Dedifferentiated amniotic fluid mesenchymal stem cell (primary cell): ENCODE data around the gene TMEM269.

Experiments
- DNase-seq: peaks from one replicate; pipeline ENCODE4 v3.0.0-alpha.2; 2016; ENCODE audit errors: extremely low spot score

The TMEM269 gene

GRCh38 chr1:42784946-42785693 is at the start of gene TMEM269:
Gene TMEM269, plus strand, starts transcription at chr1:42784991. Its CDS starts 4,903 bp downstream, at chr1:42789894.
- DNase-seq, result no peak

- no peak for DNase-seq
Measured at GRCh38 chr1:42735056-42735455, 49.7 kb upstream of the TMEM269 start.

- no peak for DNase-seq
Measured at GRCh38 chr1:42735477-42736105, 49.2 kb upstream of the TMEM269 start.

GRCh38 chr1:42736152-42736551 is 48.6 kb upstream of the TMEM269 start:
- no peak for DNase-seq

DNA sequence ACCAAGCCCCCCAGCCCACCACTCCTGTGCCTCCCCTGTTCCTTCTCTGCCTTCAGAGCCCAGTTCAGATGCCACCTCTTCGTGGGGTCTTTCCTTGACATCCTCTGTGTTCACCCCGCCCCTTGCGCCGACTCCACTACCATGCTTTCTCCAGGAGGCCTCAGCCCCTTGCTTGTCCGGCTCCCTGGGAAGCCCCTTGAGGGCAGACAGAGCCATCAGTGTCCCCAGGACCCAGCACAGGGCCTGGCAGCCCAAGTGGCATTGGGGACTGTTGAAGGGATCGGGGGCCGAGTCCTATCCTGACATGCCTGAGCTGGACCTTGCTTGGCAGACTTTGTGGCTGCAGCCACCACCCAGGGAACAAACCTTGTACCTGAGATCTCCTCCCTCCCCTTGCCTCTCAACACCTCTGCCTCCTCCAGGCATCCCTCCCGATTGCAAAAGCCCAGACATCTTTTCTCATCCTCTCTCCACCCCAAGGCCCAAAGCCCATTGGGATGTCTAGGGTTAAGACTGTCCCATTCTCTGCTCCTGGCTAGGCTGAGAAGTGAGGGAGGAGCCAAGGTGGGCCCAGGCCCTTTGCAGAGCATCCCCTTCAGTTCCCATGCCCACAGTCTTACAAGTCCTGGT is 48.1 kb upstream of the TMEM269 start:
- no peak for DNase-seq

DNA sequence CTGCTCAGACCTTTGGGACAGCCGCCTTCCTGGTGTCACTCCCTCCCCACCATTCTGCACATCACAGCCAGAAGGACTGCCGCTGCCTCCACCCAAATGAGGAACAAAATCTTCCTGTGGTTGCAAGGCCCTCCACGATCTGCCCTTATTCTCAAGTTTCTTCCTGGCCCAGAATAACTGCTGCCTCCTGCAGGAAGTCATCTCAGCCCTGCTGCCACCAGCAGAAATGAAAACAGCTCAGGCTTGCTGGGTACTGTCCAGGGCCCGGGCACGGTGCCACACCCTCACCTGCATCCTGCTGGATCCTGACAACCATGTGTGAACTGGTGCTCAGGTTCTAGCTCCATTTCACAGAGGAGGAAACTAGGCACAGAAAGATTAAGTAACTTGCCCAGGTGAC is 47.5 kb upstream of the TMEM269 start:
- no peak for DNase-seq

DNA sequence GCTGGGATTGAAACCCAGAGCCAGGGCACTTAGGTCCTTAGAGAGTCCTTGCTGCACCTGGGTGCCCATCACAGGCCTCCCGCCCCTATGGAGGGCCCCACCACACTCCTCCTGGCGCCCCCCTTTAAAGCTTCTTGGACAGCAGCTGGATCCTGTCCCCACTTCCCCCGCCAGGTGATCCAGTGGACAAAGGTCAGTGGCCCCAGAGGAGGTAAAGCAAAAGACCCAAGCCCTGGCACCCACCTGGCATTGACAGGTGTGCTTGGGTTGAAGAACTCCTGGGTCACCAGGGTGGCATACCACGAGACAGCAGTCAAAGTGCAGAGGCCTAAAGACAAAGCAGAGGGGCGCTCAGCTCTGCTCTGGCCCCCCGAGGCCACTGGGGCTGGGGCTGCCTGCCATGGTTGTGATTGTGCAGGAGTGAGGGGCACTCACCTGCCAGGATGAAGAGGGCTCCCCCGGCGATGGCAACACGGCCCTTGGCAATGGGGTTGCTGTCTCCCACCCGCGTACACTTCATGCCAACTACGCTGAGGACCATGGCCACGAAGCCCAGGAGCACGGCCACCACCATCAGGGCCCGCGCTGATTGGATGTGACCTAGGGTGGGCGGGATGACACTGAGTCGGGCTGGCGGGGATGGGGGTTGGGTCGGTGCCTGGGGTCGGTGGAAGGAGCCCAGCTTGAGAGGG is 46.7 kb upstream of the TMEM269 start:
- no peak for DNase-seq

GRCh38 chr1:42738678-42739226 is 46.0 kb upstream of the TMEM269 start:
- DNase-seq, result no peak

DNA sequence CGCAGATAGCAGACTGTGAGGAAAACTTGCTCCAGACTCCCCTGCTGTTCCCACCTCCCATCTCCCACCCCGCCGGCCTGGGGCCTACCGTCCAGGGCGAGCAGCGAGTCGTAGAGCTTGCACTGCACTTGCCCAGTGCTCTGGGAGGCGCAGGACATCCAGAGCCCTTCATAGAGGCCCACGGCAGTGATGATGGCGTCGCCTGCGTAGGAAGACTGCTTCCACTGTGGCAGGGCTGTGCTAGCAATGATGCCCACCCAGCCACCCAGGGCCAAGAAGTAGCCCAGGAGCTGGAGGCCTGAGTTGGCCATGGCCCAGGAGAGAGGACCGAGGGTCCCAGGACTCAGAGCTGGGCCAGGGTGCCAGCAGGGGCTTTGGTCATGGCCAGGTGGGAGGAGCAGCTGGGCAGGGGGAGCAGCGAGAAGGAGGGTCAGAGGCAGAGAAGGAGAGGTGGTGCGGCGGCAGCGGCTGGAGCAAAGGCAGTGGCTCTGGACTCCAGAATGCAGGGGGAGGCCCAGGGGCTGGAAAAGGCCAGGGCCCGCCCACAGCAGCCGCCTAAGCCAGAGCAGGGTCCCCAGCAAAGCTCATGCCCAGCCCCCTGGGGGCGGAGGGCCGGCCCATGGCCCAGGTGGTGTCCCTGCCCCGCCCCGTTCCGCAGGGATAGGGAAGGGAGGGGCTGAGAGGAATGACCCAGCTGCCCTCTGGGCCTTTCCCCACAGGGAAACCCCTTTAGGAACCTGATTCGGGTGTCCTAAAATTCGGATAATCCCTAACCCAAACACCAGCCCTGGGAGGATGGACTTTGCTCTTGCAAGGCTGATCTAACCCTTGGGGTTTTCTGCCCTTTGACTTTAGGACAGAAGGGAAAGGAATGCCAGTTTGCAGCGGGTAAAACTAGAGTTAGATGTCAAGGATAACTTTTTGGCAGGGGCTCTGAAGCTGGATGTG is 44.8 kb upstream of the TMEM269 start, which contains the start of gene CLDN19:
Gene CLDN19 (minus strand): TSS at position 484 of the 948 bp plus-strand sequence. CDS start 173 bp downstream, at position 311.
- DNase-seq, result no peak

DNA sequence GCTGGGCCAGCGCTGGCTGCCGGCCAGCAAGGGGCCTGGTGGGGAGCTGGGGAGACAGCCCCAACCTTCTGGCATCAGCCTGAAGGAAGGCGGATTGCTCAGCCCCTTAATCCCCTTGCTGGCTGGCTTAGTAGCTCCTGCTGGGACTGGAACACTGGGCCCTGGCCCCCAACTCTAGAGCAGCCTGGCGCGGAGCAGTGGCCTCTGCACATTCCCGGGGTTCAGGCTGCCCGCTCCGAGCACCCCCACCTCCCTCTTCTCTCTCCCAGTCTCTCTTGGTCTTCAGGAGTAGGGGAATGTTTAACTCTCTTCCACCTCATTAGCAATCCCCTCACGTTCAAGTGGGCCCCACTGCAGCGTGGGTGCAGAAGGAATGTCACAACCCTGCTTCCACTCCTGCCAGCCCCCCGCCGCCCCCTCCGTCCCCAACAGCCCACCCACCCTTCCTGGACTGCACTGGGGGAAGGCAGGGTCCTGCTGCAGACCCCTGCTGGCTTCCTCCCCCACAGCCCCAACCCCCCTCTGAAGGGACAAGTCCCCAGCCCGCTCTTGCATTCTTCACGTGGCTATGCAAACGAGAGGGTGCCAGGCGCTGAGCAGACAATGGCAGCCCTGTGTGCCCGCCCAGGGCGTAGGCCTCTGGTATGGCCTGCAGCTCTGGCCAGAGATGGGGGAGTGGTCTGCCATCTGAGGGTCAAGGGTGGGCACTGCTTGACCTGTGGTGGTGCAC is 43.8 kb upstream of the TMEM269 start:
- DNase-seq, result no peak

DNA sequence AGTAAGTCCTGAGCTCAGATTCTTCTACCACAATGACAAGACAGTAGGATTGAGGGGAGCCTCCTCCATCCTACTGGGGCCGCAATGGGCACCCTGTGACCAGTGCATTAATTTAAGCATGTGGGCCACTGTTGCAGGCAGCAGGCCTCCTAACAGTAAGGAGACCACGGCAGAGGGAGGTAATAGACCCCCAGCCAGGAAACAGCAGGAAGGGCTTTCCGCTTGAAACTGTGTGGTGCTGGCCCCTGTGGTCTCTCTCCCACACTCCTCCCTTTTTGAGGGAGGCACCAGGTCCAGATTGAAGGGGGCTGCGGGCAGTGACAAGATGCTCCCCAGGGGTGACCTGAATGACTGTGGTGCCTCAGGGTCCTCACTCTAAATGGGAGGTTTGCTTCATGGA is 43.1 kb upstream of the TMEM269 start:
- DNase-seq, result no peak

DNA sequence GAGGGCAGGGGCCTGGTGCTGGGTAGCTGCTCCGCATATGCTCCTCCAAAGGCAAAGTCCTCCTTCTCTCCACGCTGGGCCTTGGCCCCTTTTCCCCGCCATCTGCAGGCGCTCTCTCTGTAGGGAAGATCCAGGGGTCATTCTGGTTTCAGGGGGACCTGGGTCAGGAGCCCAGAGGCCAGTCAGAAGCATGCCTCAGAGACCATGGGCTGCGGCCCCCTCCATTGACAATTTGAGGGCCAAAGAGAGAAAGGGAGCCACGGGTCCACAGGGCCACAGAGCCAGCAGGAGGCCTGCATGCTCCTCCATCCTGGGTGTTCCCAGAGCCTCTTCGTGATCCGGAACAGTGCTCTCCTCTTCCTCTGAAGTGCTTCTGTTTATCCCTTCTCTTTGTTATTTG is 42.6 kb upstream of the TMEM269 start:
- no peak for DNase-seq

DNA sequence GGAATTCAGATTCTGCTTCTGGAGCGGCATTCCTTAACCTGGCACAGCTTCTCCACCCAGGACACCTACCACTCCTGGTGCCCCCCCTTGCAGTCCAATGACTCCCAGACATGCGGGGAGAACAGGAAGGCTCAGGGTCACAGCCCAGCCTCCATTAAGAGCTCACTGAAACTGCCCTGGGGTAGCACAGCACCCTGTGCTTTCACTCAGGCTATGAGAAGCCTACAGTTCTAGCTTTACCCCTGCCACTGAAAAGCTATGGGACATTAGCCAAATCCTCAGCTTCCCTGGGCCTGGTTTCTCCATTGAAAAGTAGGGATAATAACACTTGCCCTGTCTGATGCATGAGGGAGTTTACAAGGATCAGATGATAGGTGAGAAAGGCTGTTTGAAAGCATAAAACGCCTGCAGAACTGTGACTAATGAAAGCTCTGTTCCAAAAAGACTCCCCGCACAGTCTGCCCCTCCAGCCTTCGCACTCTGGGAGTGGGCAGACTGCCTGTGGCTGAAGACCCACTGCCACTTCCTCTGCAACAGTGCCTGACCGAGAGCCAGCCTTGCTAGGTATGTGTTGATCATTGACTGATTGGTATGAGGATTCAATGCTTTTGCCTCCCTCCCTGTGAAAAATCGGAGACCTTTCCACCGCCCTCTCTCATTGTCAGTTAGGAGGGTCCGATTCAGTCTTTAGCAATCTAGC is 42.0 kb upstream of the TMEM269 start:
- DNase-seq, result no peak

- no peak for DNase-seq
Measured at GRCh38 chr1:42743317-42744147, 41.3 kb upstream of the TMEM269 start.

DNA sequence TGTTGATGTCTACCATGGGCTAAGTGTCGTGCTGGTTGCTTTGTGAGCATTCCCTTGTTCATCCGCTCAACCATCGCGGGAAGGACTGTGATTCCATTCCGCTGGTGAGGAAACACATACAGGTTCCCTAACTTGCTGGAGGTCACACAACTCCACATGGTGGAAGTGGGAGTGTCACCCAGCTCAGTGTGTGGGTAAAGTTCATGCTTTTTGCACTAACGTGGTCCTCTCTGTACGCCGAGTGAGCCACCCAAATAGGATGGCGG is 40.7 kb upstream of the TMEM269 start:
- DNase-seq, result no peak

DNA sequence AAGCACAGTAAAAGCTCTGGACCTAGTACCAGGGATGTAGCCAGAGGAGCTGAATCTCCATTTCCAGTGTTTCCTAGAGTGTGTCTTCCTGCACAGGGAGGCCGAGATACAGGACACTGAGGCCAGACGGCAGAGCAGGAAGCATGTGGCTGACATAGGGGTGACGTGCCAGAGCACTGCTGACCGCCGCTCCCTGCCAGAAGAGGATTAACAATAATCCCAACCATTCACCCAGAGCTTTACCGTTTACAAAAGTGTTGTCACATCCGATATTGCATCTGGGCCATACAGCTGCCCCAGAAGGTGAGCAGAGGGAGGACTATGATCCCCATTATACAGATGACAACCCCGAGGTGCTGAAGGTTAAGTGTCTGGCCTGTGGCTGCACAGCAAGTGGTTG is 38.9 kb upstream of the TMEM269 start:
- DNase-seq, result no peak

DNA sequence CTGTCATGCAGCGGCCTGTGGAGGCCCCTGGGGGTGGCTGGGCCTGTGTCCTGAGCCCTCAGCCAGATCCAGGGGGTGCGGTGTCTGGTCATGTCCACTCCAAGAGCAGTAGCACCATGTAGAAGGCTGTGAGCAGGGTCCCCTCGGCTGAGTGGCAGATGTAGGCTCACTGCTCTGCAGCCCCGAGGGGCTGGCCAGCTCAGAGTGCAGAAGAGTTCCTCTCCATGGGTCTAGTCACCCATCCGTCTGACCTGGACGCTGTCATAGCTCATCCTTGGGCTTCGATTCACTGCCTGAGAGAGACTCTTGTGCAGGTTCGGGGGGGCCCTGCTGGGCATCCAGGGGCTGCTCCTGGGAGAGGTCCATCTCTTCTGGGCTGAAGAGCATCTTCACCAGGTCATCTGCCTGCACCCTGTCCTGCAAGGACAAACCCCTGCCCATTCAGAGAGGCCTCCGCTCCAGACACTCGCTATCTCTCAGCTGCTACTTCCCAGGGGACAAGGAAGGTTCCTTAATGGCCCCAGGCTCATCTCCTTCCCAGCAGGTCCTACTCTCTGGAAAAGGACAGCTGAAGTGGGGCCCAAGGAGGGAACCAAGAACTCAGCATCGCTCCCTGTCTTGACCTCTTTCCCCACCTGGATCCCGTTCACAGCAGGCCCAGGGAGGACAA is 38.2 kb upstream of the TMEM269 start:
- DNase-seq, result no peak

- DNase-seq, result no peak
Measured at GRCh38 chr1:42747125-42747524, 37.7 kb upstream of the TMEM269 start.
